Ovary (tissue), 9 donors: ENCODE measurements around the gene TRIM23. TPM values are rescaled to one million over a fixed set of nuclear protein-coding genes. Genes with fewer than 3 reads are reported as not detected.
"Not testable (repeated sequence)": the region's sequence is repeated elsewhere in the genome, so short reads cannot be mapped to it uniquely, and the experiment has no call there.

Source experiments
- DNase-seq, 5 donors: peaks; one replicate each; pipeline ENCODE4 v3.0.0-alpha.2; 2019 to 2020
- H3K27ac ChIP-seq, 2 donors: fragments of 200-600 bp; one replicate each; pipeline versions ENCODE4 v1.5.1 to v1.8.0; 2019 to 2022
- H3K27me3 ChIP-seq: fragments of 200-600 bp; one replicate; pipeline ENCODE4 v1.8.0; 2022
- H3K36me3 ChIP-seq: fragments of 200-600 bp; sonication (generic); one replicate; pipeline ENCODE4 v1.5.1; 2019
- H3K4me1 ChIP-seq: one replicate; pipeline ENCODE4 v1.8.1; 2013; ENCODE audit warnings: mild to moderate bottlenecking, moderate library complexity; ENCODE audit not compliant: insufficient read depth
- H3K4me3 ChIP-seq: fragments of 200-600 bp; sonication (generic); one replicate; pipeline ENCODE4 v1.5.1; 2017
- H3K9me3 ChIP-seq, 2 donors: fragments of 200-600 bp in 1 of 2; sonication (generic) in 1 of 2; one replicate each; pipeline versions ENCODE4 v1.5.1 to v1.8.1; 2013 to 2019; ENCODE audit warnings: mild to moderate bottlenecking in 1 of 2, moderate library complexity in 1 of 2
- EP300 ChIP-seq: sonication (generic); formaldehyde crosslinking; IDR thresholded peaks from one replicate; pipeline ENCODE4 v1.6.1; 2017; ENCODE audit warnings: antibody characterized with exemption
- POLR2A ChIP-seq: fragments of 450-650 bp; IDR thresholded peaks from one replicate; pipeline ENCODE4 v1.6.1; 2017; ENCODE audit warnings: antibody characterized with exemption, mild to moderate bottlenecking, moderate library complexity
- WGBS, 3 donors: extraction: QIAGEN DNeasy Blood & Tissue Kit in 1 of 3; methylation state at CpG; one replicate each; pipeline versions ENCODE4 v1.1.5 to v1.1.7; 2013 to 2017; 5-methylcytosine and 5-hydroxymethylcytosine counted together
- intact Hi-C, 4 donors: fragments of 100-400 bp; cut with DNase I; formaldehyde crosslinking; loops; one replicate each; pipeline versions ENCODE4 v1.11.0 to v1.15.1; 2022 to 2023
- polyA plus RNA-seq, 2 donors: library from polyadenylated mRNA; stranded (reverse); fragments of 200-250 nt in 1 of 2; fragments of 350-450 nt in 1 of 2; fragmentation: Illumina TruSeq in 1 of 2; extraction: RNeasy Lipid Tissue Mini Kit (QIAGEN cat#74804) in 1 of 2; gene quantifications; one replicate each; pipeline ENCODE4 v1.2.3, GENCODE V29; 2013 to 2014
- total RNA-seq, 7 donors: library from RNA; depleted of rRNA in 2 of 7; stranded (reverse); fragments of >200 nt in 2 of 7; fragmentation: NEBNext Ultra II Directional in 3 of 7; extraction: Animal tissue kit (Norgen Biotek cat#: 25700) in 3 of 7; gene quantifications; one replicate each; pipeline versions ENCODE4 v1.1.0 to v1.2.4, GENCODE V29; 2016 to 2023
- TF ChIP-seq, protein P1 (sequence below), 3 donors: fragments of 450-650 bp in 2 of 3; fragments of 200-600 bp in 1 of 3; IDR thresholded peaks; one replicate each; pipeline versions ENCODE4 v1.5.1 to v1.8.0; 2016 to 2022; ENCODE audit warnings: antibody characterized with exemption in 3 of 3, mild to moderate bottlenecking in 1 of 3
- donor health status: DM: no; HTN: no; CAD: no; lungs with moderate emphysema.
- donor health status: DM: no; HTN: no; CAD: no.
- donor health status: Bipolar disorder and iron deficiency.
- donor health status: DM: yes; HTN: yes; CAD: no.
- donor health status: DM: no; HTN: no; CAD: no.
- donor health status: DM: yes; HTN: yes; CAD: no.

Gene TRIM23
- total and polyA plus RNA-seq, 9 donors, result 8.3 to 23.4 (median 19.3) TPM

DNA sequence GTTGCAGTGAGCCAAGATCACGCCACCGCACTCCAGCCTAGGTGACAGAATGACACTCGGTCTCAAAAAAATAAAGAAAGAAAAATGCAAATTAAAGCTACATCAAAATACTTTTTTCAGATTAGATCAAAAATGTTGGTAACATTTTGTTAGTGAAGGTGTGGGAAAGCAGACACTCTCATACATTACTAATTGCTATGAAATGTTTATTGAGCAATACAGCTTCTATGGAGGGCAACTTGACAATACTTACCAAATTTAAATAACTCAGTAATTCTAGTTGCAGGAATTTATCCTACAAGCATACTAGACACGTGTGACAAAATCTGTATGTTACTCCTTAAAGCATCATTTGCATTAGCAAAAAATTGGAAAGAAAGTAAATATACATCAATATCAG, 4.1 kb downstream of the TRIM23 start:
- DNase-seq, result no peak
- Histone ChIP-seq H3K9me3 (no peaks in the 10 kb centered on the region), H3K27ac (no peak overlapping the region), H3K4me3 (no peak overlapping the region), H3K27me3 (no peaks in the 10 kb centered on the region), H3K36me3 (no peaks in the 10 kb centered on the region), H3K4me1 (peaks cover 7% of the 10 kb centered on the region)
- TF ChIP-seq EP300 (no peak), POLR2A (no peak)
- TF ChIP-seq, protein P1, sequence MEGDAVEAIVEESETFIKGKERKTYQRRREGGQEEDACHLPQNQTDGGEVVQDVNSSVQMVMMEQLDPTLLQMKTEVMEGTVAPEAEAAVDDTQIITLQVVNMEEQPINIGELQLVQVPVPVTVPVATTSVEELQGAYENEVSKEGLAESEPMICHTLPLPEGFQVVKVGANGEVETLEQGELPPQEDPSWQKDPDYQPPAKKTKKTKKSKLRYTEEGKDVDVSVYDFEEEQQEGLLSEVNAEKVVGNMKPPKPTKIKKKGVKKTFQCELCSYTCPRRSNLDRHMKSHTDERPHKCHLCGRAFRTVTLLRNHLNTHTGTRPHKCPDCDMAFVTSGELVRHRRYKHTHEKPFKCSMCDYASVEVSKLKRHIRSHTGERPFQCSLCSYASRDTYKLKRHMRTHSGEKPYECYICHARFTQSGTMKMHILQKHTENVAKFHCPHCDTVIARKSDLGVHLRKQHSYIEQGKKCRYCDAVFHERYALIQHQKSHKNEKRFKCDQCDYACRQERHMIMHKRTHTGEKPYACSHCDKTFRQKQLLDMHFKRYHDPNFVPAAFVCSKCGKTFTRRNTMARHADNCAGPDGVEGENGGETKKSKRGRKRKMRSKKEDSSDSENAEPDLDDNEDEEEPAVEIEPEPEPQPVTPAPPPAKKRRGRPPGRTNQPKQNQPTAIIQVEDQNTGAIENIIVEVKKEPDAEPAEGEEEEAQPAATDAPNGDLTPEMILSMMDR (IDR thresholded peaks at IDR 0.05), result no peak
- intact Hi-C loops, result no loop called here
- 88 to 94% (median 91%) methylated on average over 4 of the region's 4 CpGs for WGBS, 3 donors

DNA sequence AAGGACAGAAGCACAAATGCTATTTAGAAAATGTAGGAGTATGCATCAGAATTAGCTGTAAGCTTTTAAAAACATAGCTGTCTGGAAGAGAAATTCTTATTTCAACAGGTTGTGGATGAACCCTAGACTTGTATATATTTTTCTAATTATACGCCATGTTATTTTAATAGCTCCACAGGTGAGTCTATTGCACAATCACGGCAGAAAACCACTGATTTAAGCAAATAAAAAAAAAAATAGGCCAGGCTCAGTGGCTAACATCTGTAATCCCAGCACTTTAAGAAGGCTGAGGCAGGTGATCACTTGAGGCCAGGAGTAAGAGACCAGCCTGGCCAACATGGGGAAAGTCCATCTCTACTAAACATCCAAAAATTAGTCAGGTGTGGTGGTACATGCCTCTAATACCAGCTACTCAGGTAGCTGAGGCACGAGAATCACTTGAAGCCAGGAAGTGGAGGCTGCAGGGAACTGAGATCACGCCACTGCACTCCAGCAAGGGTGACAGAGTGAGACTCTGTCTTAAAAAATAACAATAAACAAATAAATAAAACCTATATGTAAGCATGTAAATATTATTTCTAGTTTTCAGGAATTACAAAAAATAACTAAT, 11.7 kb downstream of the TRIM23 start:
- Histone ChIP-seq H3K4me3 (no peak overlapping the region), H3K27ac (no peak overlapping the region), H3K4me1 (no peaks in the 10 kb centered on the region), H3K9me3 (no peaks in the 10 kb centered on the region), H3K36me3 (no peaks in the 10 kb centered on the region), H3K27me3 (no peaks in the 10 kb centered on the region)
- TF ChIP-seq EP300 (no peak), POLR2A (no peak)
- TF ChIP-seq, protein P1 (IDR thresholded peaks at IDR 0.05), result no peak
- 88 to 93% (median 88%) methylated on average over 4 of the region's 4 CpGs for WGBS, 3 donors
- intact Hi-C loops, result no loop called here
- DNase-seq, result no peak

DNA sequence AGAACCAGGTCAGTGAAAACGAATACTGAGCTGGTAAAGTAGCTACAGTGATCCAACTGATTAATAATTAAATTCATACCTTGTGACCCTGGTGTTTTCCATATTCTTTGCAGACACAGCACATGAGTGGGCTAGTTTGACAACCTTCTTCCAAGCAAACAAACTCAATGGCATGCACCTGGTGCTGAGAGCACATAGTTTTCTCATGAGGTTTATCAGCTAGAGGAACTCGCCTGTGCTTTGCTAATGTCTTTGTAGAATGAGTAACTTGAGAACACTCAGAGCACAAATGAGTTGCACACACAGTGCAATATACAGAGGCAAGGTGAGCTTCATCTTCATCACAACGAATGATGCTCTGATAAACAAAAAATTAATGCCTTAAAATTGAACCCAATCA, 12.6 kb downstream of the TRIM23 start:
- H3K36me3 ChIP-seq, result no peaks in the 10 kb centered on the region

DNA sequence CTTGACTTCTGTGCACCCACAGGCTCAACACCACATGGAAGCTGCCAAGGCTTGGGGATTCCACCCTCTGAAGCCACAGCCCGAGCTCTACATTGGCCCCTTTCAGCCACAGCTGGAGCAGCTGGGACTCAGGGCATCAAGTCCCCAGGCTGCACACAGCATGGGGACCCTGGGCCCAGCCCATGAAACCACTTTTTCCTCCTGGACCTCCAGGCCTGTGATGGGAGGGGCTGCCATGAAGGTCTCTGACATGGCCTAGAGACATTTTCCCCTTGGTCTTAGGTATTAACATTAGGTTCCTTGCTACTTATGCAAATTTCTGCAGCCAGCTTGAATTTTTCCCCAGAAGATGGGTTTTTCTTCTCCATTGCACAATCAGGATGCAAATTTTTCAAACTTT, 22.4 kb downstream of the TRIM23 start:
- H3K27ac ChIP-seq, H3K4me1 ChIP-seq, H3K4me3 ChIP-seq, intact Hi-C loops, DNase-seq, H3K36me3 ChIP-seq, H3K9me3 ChIP-seq, H3K27me3 ChIP-seq: not testable (repeated sequence)
- 94 to 100% (median 94%) methylated on average over 1 of the region's 1 CpG for WGBS, 3 donors

More for the DNA sequence above, 12.6 kb downstream of the TRIM23 start:
- Histone ChIP-seq H3K9me3 (no peaks in the 10 kb centered on the region), H3K4me3 (no peak overlapping the region), H3K27me3 (no peaks in the 10 kb centered on the region), H3K4me1 (no peaks in the 10 kb centered on the region), H3K27ac (no peak overlapping the region)
- WGBS, 3 donors, result 80 to 89% (median 80%) methylated on average over 3 of the region's 3 CpGs
- DNase-seq, result no peak
- intact Hi-C loops, result no loop called here
- TF ChIP-seq, protein P1 (IDR thresholded peaks at IDR 0.05), result no peak
- TF ChIP-seq POLR2A, result no peak

DNA sequence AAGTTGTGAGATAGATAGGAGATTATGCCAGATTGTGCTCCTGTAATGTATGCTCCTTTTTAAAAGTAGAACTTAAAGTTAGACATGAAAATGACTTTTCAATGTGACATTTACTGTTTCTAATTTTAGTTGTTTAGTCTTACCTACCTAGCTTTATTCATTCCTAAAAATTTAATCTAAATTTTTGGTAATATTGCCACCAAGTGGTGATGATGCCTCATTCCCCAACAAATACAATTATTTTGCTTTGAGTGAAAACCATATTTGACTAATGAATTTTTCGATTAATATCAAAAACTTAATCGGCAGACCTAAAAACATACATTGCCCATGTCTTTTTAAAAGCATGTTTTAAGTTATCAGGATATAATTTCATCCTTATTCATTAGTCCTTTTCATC, 35.4 kb downstream of the TRIM23 start:
- intact Hi-C loops, result no loop called here
- no peaks in the 10 kb centered on the region for H3K36me3 ChIP-seq
- H3K4me1 ChIP-seq, result no peaks in the 10 kb centered on the region
- TF ChIP-seq, protein P1 (IDR thresholded peaks at IDR 0.05), result no peak
- no peak for TF ChIP-seq POLR2A
- TF ChIP-seq EP300, result no peak
- no peaks in the 10 kb centered on the region for H3K27me3 ChIP-seq
- WGBS, 3 donors, result 63 to 83% (median 66%) methylated on average over 2 of the region's 2 CpGs
- H3K27ac ChIP-seq, result no peak overlapping the region
- DNase-seq, result no peak
- H3K9me3 ChIP-seq, result no peaks in the 10 kb centered on the region
- H3K4me3 ChIP-seq, result no peak overlapping the region
